Endometrial microvascular endothelial cells (primary cell): ENCODE measurements around the gene ZNF785. TPM values are rescaled to one million over a fixed set of nuclear protein-coding genes. Genes with fewer than 3 reads are reported as not detected.
"Not testable (repeated sequence)": the region's sequence is repeated elsewhere in the genome, so short reads cannot be mapped to it uniquely, and the experiment has no call there.

Experiments used
- in situ Hi-C: cut with HindIII; loops from 2 replicates; pipeline ENCODE4 v1.10.0; 2017; ENCODE audit warnings: low sequenced_read_pairs, low pct_unique_long_range_greater_than_20kb; ENCODE audit errors: inconsistent ontology term
- total RNA-seq: library from RNA; depleted of rRNA; stranded (reverse); fragments of >200 nt; gene quantifications from one replicate; pipeline ENCODE4 v1.2.3, GENCODE V29; 2015; ENCODE audit errors: inconsistent ontology term

Gene ZNF785
- total RNA-seq, 1 donor from 2014 or later, result 7.2 TPM

- in situ Hi-C loops, result no loop called here
Measured at GRCh38 chr16:30548416-30549253, 36.9 kb downstream of the ZNF785 start.

GRCh38 chr16:30546115-30546514 lies 39.4 kb downstream of the ZNF785 start:
- in situ Hi-C loops, result no loop called here

GRCh38 chr16:30543067-30543466 lies 42.4 kb downstream of the ZNF785 start:
- in situ Hi-C loops, result no loop called here

GRCh38 chr16:30541502-30542329 lies 43.8 kb downstream of the ZNF785 start:
- in situ Hi-C loops, result no loop called here

- in situ Hi-C loops, result not testable (repeated sequence)
Measured at GRCh38 chr16:30540916-30541464, 44.5 kb downstream of the ZNF785 start.

- in situ Hi-C loops, result not testable (repeated sequence)
Measured at GRCh38 chr16:30539986-30540526, 45.4 kb downstream of the ZNF785 start.

- in situ Hi-C loops, result no loop called here
Measured at GRCh38 chr16:30539000-30539964, 46.2 kb downstream of the ZNF785 start.

GRCh38 chr16:30536391-30537024 lies 49.0 kb downstream of the ZNF785 start:
- in situ Hi-C loops, result not testable (repeated sequence)

- in situ Hi-C loops, result no loop called here
Measured at GRCh38 chr16:30535777-30536190, 49.7 kb downstream of the ZNF785 start.

GRCh38 chr16:30535106-30535776 lies 50.3 kb downstream of the ZNF785 start:
- in situ Hi-C loops, result no loop called here

GRCh38 chr16:30534368-30535105 lies 51.0 kb downstream of the ZNF785 start, which contains the start of gene ZNF747:
TSS of gene ZNF747 (minus strand) at chr16:30534858. CDS start at chr16:30534679, 179 bp downstream.
- in situ Hi-C loops, result no loop called here

- in situ Hi-C loops, result no loop called here
Measured at GRCh38 chr16:30533748-30534367, 51.6 kb downstream of the ZNF785 start.

GRCh38 chr16:30533146-30533522 lies 52.4 kb downstream of the ZNF785 start:
- in situ Hi-C loops, result no loop called here

- in situ Hi-C loops, result no loop called here
Measured at GRCh38 chr16:30532285-30533145, 53.0 kb downstream of the ZNF785 start.
